Measurements from ENCODE around the gene HOGA1.
"Not testable (repeated sequence)": the region's sequence is repeated elsewhere in the genome, so short reads cannot be mapped to it uniquely, and the experiment has no call there.

GRCh38 chr10:97560731-97561381, 23.3 kb upstream of the HOGA1 start:
- TF ChIP-seq CTCF (IDR thresholded peaks at IDR 0.05; ENCODE audit: low read depth, low read length); EZH2phosphoT487 (IDR thresholded peaks at IDR 0.05; ENCODE audit: low read depth): not testable (repeated sequence)
